ENCODE measurements around the gene DDHD1.

The DDHD1 gene

GRCh38 chr14:52995998-52996397 lies 157.1 kb downstream of the DDHD1 start:
- DNase-seq (ENCODE audit: low spot score): no peak
- in situ Hi-C loops (cut with MboI; ENCODE audit: low sequenced_read_pairs, unreplicated experiment): no loop called here
- TF ChIP-seq CTCF (IDR thresholded peaks at IDR 0.05; ENCODE audit: borderline replicate concordance, control extremely low read depth, extremely low read depth, insufficient read depth, missing control alignments): no peak

GRCh38 chr14:52992236-52992870 lies 160.8 kb downstream of the DDHD1 start:
- in situ Hi-C loops (cut with MboI; ENCODE audit: low sequenced_read_pairs, unreplicated experiment): no loop called here
- no peak for TF ChIP-seq CTCF (IDR thresholded peaks at IDR 0.05; ENCODE audit: borderline replicate concordance, control extremely low read depth, extremely low read depth, insufficient read depth, missing control alignments)
- DNase-seq (ENCODE audit: low spot score): no peak

GRCh38 chr14:52988139-52988538 lies 165.0 kb downstream of the DDHD1 start:
- TF ChIP-seq CTCF (IDR thresholded peaks at IDR 0.05; ENCODE audit: borderline replicate concordance, control extremely low read depth, extremely low read depth, insufficient read depth, missing control alignments): no peak
- DNase-seq (ENCODE audit: low spot score): no peak
- in situ Hi-C loops (cut with MboI; ENCODE audit: low sequenced_read_pairs, unreplicated experiment): no loop called here

- no peak for DNase-seq (ENCODE audit: low spot score)
- TF ChIP-seq CTCF (IDR thresholded peaks at IDR 0.05; ENCODE audit: borderline replicate concordance, control extremely low read depth, extremely low read depth, insufficient read depth, missing control alignments): no peak
- in situ Hi-C loops (cut with MboI; ENCODE audit: low sequenced_read_pairs, unreplicated experiment): no loop called here
Observed at GRCh38 chr14:52987514-52987913, 165.6 kb downstream of the DDHD1 start.

- TF ChIP-seq CTCF (IDR thresholded peaks at IDR 0.05; ENCODE audit: borderline replicate concordance, control extremely low read depth, extremely low read depth, insufficient read depth, missing control alignments): no peak
- in situ Hi-C loops (cut with MboI; ENCODE audit: low sequenced_read_pairs, unreplicated experiment): no loop called here
- DNase-seq (ENCODE audit: low spot score): no peak
Observed at GRCh38 chr14:52987042-52987441, 166.1 kb downstream of the DDHD1 start.

Data from GM13976 (cell line).